ENCODE data around the gene PEPD. TPM values are rescaled to one million over a fixed set of nuclear protein-coding genes. Genes with fewer than 3 reads are reported as not detected.

The PEPD gene
- total and polyA plus RNA-seq, 10 of the 15 experiments (the other 5 are each of a cell fraction or from before 2014, with no cell fraction given), result 1.4 to 52.0 (median 20.2) TPM

DNA sequence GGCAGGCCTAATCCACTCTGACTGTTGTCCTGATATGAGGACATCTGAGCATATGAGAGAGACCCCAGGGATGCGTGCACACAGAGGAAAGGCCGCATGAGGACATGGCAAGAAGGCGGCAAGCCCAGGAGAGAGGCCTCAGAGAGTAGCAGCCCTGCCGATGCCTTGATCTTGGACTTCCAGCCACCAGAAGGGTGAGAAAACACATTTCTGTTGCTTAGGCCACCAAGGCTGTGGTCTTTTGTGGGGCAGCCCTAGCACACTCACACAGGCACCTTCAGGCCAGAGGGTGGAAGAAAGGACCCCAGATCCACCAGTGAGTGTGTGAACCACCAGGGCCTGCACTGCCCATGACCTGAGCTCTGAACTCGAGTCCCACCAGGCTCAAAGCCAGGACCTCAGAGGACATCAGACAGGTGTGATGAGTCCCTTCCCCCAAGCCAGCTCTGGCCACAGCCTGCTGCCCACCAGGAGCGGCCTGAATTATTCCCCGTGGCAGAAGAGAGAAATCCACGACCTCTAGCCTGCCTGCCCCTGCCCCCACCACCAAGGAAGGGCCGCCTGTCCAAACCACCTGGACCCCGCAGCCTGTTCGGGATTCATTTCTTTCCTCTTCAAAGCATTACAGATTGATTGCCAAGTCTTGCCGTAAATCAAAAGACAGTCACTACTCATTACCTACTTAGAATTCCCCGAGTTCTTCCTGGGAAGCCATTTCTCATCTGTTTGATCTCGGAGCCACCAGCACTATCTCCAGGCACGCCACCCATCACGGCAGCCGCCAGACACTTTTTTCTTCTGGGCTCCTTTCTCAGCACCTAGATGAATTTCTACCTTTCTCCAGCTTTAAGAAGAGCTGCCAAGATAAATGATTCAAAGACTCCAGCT, 75.9 kb downstream of the PEPD start (continued):
- TF ChIP-seq, protein P1, sequence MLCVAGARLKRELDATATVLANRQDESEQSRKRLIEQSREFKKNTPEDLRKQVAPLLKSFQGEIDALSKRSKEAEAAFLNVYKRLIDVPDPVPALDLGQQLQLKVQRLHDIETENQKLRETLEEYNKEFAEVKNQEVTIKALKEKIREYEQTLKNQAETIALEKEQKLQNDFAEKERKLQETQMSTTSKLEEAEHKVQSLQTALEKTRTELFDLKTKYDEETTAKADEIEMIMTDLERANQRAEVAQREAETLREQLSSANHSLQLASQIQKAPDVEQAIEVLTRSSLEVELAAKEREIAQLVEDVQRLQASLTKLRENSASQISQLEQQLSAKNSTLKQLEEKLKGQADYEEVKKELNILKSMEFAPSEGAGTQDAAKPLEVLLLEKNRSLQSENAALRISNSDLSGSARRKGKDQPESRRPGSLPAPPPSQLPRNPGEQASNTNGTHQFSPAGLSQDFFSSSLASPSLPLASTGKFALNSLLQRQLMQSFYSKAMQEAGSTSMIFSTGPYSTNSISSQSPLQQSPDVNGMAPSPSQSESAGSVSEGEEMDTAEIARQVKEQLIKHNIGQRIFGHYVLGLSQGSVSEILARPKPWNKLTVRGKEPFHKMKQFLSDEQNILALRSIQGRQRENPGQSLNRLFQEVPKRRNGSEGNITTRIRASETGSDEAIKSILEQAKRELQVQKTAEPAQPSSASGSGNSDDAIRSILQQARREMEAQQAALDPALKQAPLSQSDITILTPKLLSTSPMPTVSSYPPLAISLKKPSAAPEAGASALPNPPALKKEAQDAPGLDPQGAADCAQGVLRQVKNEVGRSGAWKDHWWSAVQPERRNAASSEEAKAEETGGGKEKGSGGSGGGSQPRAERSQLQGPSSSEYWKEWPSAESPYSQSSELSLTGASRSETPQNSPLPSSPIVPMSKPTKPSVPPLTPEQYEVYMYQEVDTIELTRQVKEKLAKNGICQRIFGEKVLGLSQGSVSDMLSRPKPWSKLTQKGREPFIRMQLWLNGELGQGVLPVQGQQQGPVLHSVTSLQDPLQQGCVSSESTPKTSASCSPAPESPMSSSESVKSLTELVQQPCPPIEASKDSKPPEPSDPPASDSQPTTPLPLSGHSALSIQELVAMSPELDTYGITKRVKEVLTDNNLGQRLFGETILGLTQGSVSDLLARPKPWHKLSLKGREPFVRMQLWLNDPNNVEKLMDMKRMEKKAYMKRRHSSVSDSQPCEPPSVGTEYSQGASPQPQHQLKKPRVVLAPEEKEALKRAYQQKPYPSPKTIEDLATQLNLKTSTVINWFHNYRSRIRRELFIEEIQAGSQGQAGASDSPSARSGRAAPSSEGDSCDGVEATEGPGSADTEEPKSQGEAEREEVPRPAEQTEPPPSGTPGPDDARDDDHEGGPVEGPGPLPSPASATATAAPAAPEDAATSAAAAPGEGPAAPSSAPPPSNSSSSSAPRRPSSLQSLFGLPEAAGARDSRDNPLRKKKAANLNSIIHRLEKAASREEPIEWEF (IDR thresholded peaks at IDR 0.05; ENCODE audit: insufficient replicate concordance, low read depth, low read length), result no peak
- TF ChIP-seq RELB (IDR thresholded peaks at IDR 0.05; ENCODE audit: low read depth), result no peak
- no peak for TF ChIP-seq ZNF217 (IDR thresholded peaks at IDR 0.05)
